HG03558 (cell line): ENCODE data around the gene ARHGEF4.

ENCODE experiments used
- ATAC-seq: cut with Tn5 transposase; IDR thresholded peaks from one replicate; pipeline ENCODE4 v1.9.1; 2021; ENCODE audit warnings: moderate number of reproducible peaks; ENCODE audit not compliant: unreplicated experiment; ENCODE audit errors: extremely low read depth

Gene ARHGEF4

GRCh38 chr2:130911996-130912395 is 75.3 kb downstream of the ARHGEF4 start:
- no peak for ATAC-seq

- ATAC-seq = no peak
Measured at GRCh38 chr2:130912471-130912870, 75.8 kb downstream of the ARHGEF4 start.

GRCh38 chr2:130913891-130914290 is 77.2 kb downstream of the ARHGEF4 start:
- no peak for ATAC-seq

- ATAC-seq = no peak
Measured at GRCh38 chr2:130915149-130915548, 78.4 kb downstream of the ARHGEF4 start.

- ATAC-seq = no peak
Measured at GRCh38 chr2:130915595-130916437, 79.1 kb downstream of the ARHGEF4 start.

GRCh38 chr2:130916438-130916705 is 79.7 kb downstream of the ARHGEF4 start:
- ATAC-seq = no peak

- no peak for ATAC-seq
Measured at GRCh38 chr2:130917006-130917688, 80.4 kb downstream of the ARHGEF4 start.

GRCh38 chr2:130918393-130918792 is 81.7 kb downstream of the ARHGEF4 start:
- ATAC-seq = no peak

GRCh38 chr2:130920415-130921163 is 83.9 kb downstream of the ARHGEF4 start:
- ATAC-seq = no peak

GRCh38 chr2:130921164-130921476 is 84.4 kb downstream of the ARHGEF4 start:
- ATAC-seq = no peak

GRCh38 chr2:130922417-130922816 is 85.7 kb downstream of the ARHGEF4 start:
- no peak for ATAC-seq

GRCh38 chr2:130928385-130928784 is 91.7 kb downstream of the ARHGEF4 start:
- no peak for ATAC-seq

- no peak for ATAC-seq
Measured at GRCh38 chr2:130930740-130931659, 94.3 kb downstream of the ARHGEF4 start.

- no peak for ATAC-seq
Measured at GRCh38 chr2:130933501-130933900, 96.8 kb downstream of the ARHGEF4 start.

GRCh38 chr2:130936451-130936850 is 99.7 kb downstream of the ARHGEF4 start:
- ATAC-seq = no peak

- ATAC-seq = no peak
Measured at GRCh38 chr2:130947967-130948366, 111.3 kb downstream of the ARHGEF4 start.

- no peak for ATAC-seq
Measured at GRCh38 chr2:130949954-130950353, 113.2 kb downstream of the ARHGEF4 start.

- no peak for ATAC-seq
Measured at GRCh38 chr2:130951018-130951417, 114.3 kb downstream of the ARHGEF4 start.

GRCh38 chr2:130954873-130955272 is 118.2 kb downstream of the ARHGEF4 start:
- no peak for ATAC-seq

GRCh38 chr2:130957915-130958314 is 121.2 kb downstream of the ARHGEF4 start:
- no peak for ATAC-seq
